ENCODE results near the gene MINDY3.
"Not testable (repeated sequence)": the region's sequence is repeated elsewhere in the genome, so short reads cannot be mapped to it uniquely, and the experiment has no call there.

The MINDY3 gene

GRCh38 chr10:15856328-15857015 is 3.8 kb downstream of the MINDY3 start:
- no peak for DNase-seq

- no peak for DNase-seq
Measured at GRCh38 chr10:15853800-15854199, 6.5 kb downstream of the MINDY3 start.

- DNase-seq, result no peak
Measured at GRCh38 chr10:15852111-15852557, 8.2 kb downstream of the MINDY3 start.

- not testable (repeated sequence) for DNase-seq
Measured at GRCh38 chr10:15850337-15850978, 9.8 kb downstream of the MINDY3 start.

DNA sequence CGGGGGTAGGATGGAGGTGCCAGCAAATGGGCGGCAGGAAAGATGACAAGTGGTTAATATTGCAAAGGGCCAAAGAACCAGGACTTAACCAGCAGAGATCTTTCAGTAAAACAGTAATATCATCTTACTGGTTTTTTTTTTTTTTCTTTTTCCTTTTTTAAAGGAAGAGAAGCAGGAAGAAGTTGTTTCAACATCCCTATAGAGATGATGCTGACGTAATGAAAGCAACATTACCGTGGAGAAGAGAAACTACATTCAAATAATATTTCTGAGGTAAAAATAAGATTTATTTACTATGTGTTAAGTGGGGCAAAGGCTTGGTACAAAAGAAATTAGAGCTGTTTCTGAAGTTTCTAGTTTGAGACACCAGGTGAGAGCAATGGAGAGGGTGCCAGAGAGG is 11.0 kb downstream of the MINDY3 start:
- no peak for DNase-seq

- DNase-seq, result no peak
Measured at GRCh38 chr10:15847481-15847880, 12.8 kb downstream of the MINDY3 start.

DNA sequence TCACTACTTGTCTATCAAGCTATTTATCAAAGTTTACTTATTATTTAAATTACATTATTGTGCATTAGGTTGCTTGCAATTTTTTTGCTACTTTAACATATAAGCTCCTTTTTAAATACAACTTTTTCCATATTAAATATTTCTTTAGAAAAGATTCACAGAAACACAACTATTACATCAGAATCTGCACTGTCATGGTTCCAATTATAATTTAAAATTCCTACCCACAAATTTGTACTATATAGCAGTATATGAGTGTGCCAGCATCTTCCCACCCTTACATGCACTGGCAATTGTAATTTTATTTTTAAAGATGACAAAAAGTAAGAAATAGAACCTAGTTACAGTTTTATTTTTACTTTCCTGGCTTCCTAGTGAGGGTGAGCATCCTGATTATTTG is 15.8 kb downstream of the MINDY3 start:
- no peak for DNase-seq

- DNase-seq, result no peak
Measured at GRCh38 chr10:15843695-15844094, 16.6 kb downstream of the MINDY3 start.

- no peak for DNase-seq
Measured at GRCh38 chr10:15842556-15843169, 17.6 kb downstream of the MINDY3 start.

DNA sequence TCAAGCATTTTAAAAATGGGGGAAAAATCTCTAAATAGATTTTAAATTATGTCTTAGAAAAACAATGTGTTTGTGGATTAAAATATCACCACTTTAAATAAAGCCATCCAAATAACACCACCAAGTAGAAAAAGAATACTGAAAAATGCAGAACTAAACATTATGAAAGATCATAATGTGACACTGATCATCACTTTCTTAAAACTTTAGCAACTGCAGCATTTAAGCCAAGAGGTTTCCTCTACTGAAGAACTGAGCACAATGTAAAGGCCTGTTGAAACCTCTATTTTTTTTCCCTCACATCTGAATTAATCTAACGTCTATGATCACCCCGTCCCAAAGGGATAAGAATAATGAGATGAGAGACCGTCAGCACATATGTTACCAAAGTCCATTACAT is 18.6 kb downstream of the MINDY3 start:
- DNase-seq, result no peak

- no peak for DNase-seq
Measured at GRCh38 chr10:15836807-15837206, 23.5 kb downstream of the MINDY3 start.

- no peak for DNase-seq
Measured at GRCh38 chr10:15829495-15829894, 30.8 kb downstream of the MINDY3 start.

- no peak for DNase-seq
Measured at GRCh38 chr10:15824498-15824897, 35.8 kb downstream of the MINDY3 start.

- DNase-seq, result no peak
Measured at GRCh38 chr10:15822131-15822530, 38.2 kb downstream of the MINDY3 start.

DNA sequence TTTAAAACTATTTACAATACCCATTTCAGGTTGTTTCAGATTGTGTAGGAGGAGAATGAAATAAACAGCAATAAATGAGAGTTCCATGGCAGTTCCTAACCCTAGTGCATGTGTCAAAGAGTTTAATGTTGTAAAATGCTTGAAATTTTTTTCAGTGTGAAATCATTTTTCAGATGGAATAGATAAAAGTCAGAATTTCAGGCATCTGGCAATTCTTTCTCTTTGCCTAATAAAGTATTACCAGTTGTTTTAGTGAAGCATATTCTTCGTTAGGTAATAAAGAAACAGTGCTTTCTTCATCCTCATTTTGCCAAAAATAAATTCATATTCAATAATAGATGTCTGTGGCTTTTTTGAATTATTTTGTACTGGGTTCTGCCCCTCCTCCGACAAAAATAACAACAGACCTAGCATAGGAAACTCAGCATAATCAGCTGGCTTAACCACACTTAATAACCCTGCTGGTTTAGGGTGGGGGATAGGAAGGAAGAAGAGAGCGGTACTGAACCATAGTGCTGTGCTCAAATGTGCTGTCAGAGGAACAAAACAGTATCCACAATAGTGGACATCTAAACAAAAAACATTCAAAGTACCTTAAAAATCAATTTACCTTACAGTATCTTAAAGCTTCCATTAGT is 39.1 kb downstream of the MINDY3 start:
- DNase-seq, result no peak

GRCh38 chr10:15817409-15818046 is 42.8 kb downstream of the MINDY3 start:
- peak; percentile 28 for DNase-seq

DNA sequence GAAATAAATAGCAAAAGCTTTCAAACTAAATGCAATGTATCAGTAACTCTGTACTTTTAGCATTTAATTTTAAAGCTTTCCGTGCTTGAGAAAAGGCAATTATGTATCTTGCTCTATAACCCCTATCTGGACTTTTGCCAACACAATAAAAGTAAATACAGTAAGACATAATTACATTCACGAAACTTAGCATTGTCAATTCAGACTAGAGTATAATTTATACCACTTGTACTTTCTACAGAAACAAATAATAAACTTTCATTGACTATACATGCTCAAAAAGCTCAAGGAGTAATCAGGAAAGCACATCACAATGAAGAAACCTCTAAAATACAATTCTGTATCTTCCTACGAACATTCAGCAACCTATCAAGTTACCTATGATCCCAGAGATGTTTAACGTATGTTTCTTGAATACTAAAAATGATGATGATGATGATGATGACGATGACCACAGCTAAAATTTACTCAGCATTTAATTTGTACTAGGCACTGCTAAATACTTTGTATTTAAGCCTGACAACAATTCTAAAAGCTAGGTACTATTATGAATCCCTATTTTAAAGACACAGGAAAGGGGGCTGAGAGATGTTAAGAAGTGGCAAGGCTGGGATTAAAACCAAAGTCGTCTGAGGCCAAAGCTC is 44.9 kb downstream of the MINDY3 start:
- no peak for DNase-seq

GRCh38 chr10:15814565-15814964 is 45.7 kb downstream of the MINDY3 start:
- no peak for DNase-seq

GRCh38 chr10:15813415-15813814 is 46.9 kb downstream of the MINDY3 start:
- DNase-seq, result no peak

GRCh38 chr10:15809450-15809849 is 50.9 kb downstream of the MINDY3 start:
- DNase-seq, result no peak

- no peak for DNase-seq
Measured at GRCh38 chr10:15808204-15808797, 52.0 kb downstream of the MINDY3 start.

DNA sequence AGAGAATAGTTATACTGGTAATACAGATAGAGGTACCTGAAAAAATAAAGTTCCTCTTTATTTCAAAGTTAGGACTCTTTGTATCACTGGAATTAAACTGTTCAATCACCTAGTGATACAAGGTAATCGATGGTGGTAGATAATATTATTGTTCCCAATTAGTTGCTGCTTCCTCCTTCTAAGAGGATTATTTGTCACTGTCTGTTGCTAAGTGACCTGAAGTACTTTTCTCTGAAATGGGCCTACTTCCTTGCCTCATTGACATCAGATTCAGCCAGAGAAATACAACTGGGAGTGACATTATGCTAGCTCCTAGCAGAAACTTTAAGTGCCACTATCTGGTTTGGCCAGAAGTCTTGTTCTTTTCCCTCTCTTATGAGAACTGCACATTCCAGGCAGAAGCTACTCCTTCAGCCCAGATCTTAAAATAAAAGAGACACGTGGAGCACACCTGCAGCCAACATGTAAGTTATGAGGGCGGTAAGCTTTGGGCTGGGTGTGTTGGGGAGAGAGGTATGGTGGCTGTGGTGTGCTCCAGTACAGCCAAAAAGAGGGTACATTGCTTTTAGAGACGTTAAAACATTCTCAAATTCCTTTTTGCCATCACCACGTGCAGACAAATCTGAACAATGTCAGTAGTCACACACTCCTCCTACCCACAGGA is 54.8 kb downstream of the MINDY3 start:
- DNase-seq, result no peak

Data from NCI-H226 (cell line).